Gastrocnemius medialis (tissue), 4 donors: Measurements from ENCODE around the gene DCC. TPM values are rescaled to one million over a fixed set of nuclear protein-coding genes. Genes with fewer than 3 reads are reported as not detected.

ENCODE experiments used
- ATAC-seq, 2 donors: fragments of 150-250 bp; one replicate each; pipeline ENCODE4 v1.9.1; 2016
- DNase-seq, 2 donors: peaks; one replicate each; pipeline ENCODE4 v3.0.0-alpha.2; 2019
- H3K27ac ChIP-seq, 4 donors: fragments of 200-600 bp; sonication (generic); 1 replicate in 1 of 4; 2 replicates in 3 of 4; pipeline ENCODE4 v1.5.1; 2016 to 2018; ENCODE audit warnings: mild to moderate bottlenecking in 2 of 4, moderate library complexity in 1 of 4
- H3K27me3 ChIP-seq, 3 donors: fragments of 200-600 bp; sonication (generic) in 2 of 3; 1 replicate in 1 of 3; 2 replicates in 2 of 3; pipeline versions ENCODE4 v1.5.1 to v1.6.0; 2016 to 2019; ENCODE audit warnings: mild to moderate bottlenecking in 1 of 3, moderate library complexity in 1 of 3
- H3K36me3 ChIP-seq, 2 donors: fragments of 200-600 bp; sonication (generic) in 1 of 2; one replicate each; pipeline ENCODE4 v1.5.1; 2017 to 2018
- H3K4me1 ChIP-seq, 2 donors: fragments of 200-600 bp; sonication (generic) in 1 of 2; one replicate each; pipeline ENCODE4 v1.5.1; 2016 to 2017; ENCODE audit warnings: mild to moderate bottlenecking in 2 of 2
- H3K4me3 ChIP-seq, 4 donors: fragments of 200-600 bp; sonication (generic) in 3 of 4; 1 replicate in 1 of 4; 2 replicates in 3 of 4; pipeline ENCODE4 v1.5.1; 2016 to 2019; ENCODE audit warnings: mild to moderate bottlenecking in 2 of 4
- H3K9me3 ChIP-seq, 3 donors: fragments of 200-600 bp; sonication (generic) in 2 of 3; 1 replicate in 1 of 3; 2 replicates in 2 of 3; pipeline ENCODE4 v1.5.1; 2016 to 2019
- POLR2A ChIP-seq, 2 donors: fragments of 450-650 bp; IDR thresholded peaks; one replicate each; pipeline ENCODE4 v1.6.1; 2017; ENCODE audit warnings: antibody characterized with exemption in 2 of 2, mild to moderate bottlenecking in 2 of 2, moderate library complexity in 2 of 2
- in situ Hi-C, 4 donors: fragments of 200-750 bp; cut with MboI; loops; one replicate each; pipeline versions ENCODE4 v1.15.0 to v1.8.0; 2017; ENCODE audit warnings: low sequenced_read_pairs in 4 of 4
- intact Hi-C: fragments of 100-400 bp; cut with DNase I; formaldehyde crosslinking; loops from one replicate; pipeline ENCODE4 v1.15.1; 2023; ENCODE audit warnings: low total_unique reads
- total RNA-seq, 4 donors: library from RNA; depleted of rRNA; stranded (reverse); fragments of >200 nt; gene quantifications; one replicate each; pipeline versions ENCODE4 v1.1.0 to v1.2.3, GENCODE V29; 2016
- TF ChIP-seq, protein P1 (sequence below), 5 experiments: fragments of 450-650 bp in 3 of 5; fragments of 200-600 bp in 2 of 5; sonication (generic) in 2 of 5; IDR thresholded peaks in 4 of 5; conservative IDR thresholded peaks in 1 of 5; 1 replicate in 4 of 5; 2 replicates in 1 of 5; pipeline ENCODE4 v1.5.1; 2016 to 2019; ENCODE audit warnings: antibody characterized with exemption in 5 of 5, mild to moderate bottlenecking in 3 of 5, moderate library complexity in 3 of 5

The DCC gene
- total RNA-seq, 4 donors from 2014 or later: not detected

DNA sequence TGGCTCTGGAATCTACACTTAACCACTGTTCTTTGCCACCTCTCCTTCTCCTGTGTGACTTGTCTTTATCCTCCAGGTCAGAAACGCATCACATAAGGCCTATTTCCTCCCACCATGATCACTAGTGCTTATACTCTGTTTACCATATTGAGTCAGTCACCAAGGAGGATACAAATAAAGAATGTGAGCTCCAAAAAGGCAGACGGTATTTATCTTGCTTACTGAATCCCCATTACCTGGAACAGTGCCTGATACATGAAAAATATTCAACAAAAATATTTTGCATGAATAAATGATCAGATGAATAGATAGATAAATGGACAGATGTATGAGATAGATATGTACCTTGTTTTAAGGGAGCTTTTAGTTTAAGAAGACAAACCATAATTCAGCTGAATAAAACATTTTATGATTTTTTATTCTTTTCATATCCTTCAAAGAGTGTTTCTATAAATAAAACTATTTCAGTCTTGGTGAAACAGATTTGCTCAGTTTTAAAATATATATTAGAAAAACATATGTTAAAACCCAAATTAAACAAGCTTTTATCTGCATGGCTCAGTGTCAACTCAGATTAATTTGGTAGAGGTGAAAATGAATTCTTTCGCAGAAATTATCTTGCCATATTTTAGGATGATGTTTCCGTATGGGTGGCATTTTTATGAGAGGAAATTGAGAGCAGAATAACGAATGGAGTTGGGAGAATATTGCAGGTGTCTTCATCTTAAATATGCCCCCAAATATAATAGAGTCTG lies 799.9 kb downstream of the DCC start:
- Histone ChIP-seq H3K9me3 (no peaks in the 10 kb centered on the region), H3K4me1 (no peaks in the 10 kb centered on the region), H3K36me3 (no peaks in the 10 kb centered on the region), H3K27me3 (no peaks in the 10 kb centered on the region), H3K27ac (no peak overlapping the region), H3K4me3 (no peak overlapping the region)
- in situ Hi-C loops: no loop called here
- DNase-seq (no peak), ATAC-seq (no peak)
- TF ChIP-seq, protein P1, sequence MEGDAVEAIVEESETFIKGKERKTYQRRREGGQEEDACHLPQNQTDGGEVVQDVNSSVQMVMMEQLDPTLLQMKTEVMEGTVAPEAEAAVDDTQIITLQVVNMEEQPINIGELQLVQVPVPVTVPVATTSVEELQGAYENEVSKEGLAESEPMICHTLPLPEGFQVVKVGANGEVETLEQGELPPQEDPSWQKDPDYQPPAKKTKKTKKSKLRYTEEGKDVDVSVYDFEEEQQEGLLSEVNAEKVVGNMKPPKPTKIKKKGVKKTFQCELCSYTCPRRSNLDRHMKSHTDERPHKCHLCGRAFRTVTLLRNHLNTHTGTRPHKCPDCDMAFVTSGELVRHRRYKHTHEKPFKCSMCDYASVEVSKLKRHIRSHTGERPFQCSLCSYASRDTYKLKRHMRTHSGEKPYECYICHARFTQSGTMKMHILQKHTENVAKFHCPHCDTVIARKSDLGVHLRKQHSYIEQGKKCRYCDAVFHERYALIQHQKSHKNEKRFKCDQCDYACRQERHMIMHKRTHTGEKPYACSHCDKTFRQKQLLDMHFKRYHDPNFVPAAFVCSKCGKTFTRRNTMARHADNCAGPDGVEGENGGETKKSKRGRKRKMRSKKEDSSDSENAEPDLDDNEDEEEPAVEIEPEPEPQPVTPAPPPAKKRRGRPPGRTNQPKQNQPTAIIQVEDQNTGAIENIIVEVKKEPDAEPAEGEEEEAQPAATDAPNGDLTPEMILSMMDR (IDR thresholded peaks at IDR 0.05 in 4 of 5, conservative IDR thresholded peaks at IDR 0.05 in 1 of 5): no peak
- TF ChIP-seq POLR2A (IDR thresholded peaks at IDR 0.05): no peak
- intact Hi-C loops: no loop called here

DNA sequence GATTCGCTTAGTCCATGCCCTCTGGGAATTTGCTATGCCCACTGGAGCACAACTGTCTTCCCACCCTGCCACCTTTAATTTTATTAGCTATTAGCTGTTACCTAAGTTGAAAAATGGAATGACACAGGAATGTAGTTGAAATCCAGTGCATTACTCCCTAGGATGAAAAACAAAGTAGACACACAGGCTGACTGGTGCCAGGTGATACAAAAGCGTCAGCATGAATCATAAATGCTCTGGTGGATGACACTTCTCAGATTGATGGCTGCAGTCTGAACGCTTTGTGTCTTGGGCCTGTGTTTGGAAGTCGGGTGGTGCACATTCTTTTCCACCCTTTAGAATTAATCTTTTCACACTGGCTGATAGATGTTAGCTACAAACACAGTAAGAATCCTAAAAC lies 802.0 kb downstream of the DCC start:
- no peak for ATAC-seq
- Histone ChIP-seq H3K36me3 (no peaks in the 10 kb centered on the region), H3K27me3 (no peaks in the 10 kb centered on the region), H3K27ac (no peak overlapping the region), H3K4me1 (no peaks in the 10 kb centered on the region), H3K4me3 (no peak overlapping the region), H3K9me3 (no peaks in the 10 kb centered on the region)
- intact Hi-C loops: no loop called here
- TF ChIP-seq, protein P1 (IDR thresholded peaks at IDR 0.05 in 4 of 5, conservative IDR thresholded peaks at IDR 0.05 in 1 of 5): no peak
- TF ChIP-seq POLR2A (IDR thresholded peaks at IDR 0.05): no peak
- in situ Hi-C loops: no loop called here
- no peak for DNase-seq

DNA sequence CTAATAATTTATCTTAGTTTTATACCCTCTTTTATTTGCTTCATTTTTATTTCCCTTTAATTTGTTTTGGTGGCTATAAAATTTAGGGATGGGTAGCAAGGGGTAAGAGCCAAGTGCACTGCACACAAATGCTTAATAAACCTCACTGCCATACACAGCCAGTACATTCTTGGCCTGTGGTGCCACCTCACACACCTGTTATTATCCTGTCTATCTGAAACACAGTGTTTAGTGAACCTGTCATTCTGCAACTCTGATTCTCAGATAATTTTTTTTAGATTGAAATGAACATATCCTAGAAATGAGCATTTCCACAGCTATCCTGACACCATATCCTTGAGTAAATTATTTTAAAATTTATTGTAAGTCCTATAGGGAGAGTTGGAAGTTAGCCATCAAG lies 807.5 kb downstream of the DCC start:
- ATAC-seq (no peak), DNase-seq (no peak)
- H3K4me3 ChIP-seq: no peak overlapping the region
- no peaks in the 10 kb centered on the region for H3K4me1 ChIP-seq
- no peak overlapping the region for H3K27ac ChIP-seq
- intact Hi-C loops (no loop called here), in situ Hi-C loops (no loop called here)
- H3K9me3 ChIP-seq: no peaks in the 10 kb centered on the region
- H3K27me3 ChIP-seq: no peaks in the 10 kb centered on the region
- no peaks in the 10 kb centered on the region for H3K36me3 ChIP-seq
- no peak for TF ChIP-seq POLR2A (IDR thresholded peaks at IDR 0.05)
- TF ChIP-seq, protein P1 (IDR thresholded peaks at IDR 0.05 in 4 of 5, conservative IDR thresholded peaks at IDR 0.05 in 1 of 5): no peak

GRCh38 chr18:53148123-53148522 lies 808.1 kb downstream of the DCC start:
- DNase-seq (no peak), ATAC-seq (no peak)
- in situ Hi-C loops: no loop called here
- no peak overlapping the region for H3K27ac ChIP-seq
- no peaks in the 10 kb centered on the region for H3K9me3 ChIP-seq
- no peaks in the 10 kb centered on the region for H3K36me3 ChIP-seq
- H3K4me3 ChIP-seq: no peak overlapping the region
- no peaks in the 10 kb centered on the region for H3K4me1 ChIP-seq
- intact Hi-C loops: no loop called here
- TF ChIP-seq, protein P1 (IDR thresholded peaks at IDR 0.05 in 4 of 5, conservative IDR thresholded peaks at IDR 0.05 in 1 of 5): no peak
- TF ChIP-seq POLR2A (IDR thresholded peaks at IDR 0.05): no peak
- no peaks in the 10 kb centered on the region for H3K27me3 ChIP-seq

DNA sequence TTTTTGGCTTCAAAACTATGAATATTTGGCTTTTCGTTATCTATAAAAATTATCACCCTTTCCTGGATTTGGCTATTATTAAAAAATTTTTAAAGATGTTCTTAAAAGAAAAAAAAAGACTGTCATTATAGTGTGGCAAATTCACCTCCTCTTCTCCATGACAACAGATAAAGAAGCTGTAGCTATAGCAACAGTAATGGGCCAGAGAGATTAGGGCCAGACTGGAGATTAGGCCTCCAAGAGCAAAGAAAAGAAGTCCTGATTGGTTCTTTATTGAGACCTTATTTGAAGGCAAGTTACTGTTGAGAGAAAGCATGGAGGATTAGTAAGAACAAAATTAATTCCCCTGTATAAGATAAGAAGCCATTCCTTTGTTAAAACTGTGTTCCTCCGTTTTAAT lies 812.5 kb downstream of the DCC start:
- Histone ChIP-seq H3K4me1 (no peaks in the 10 kb centered on the region), H3K27ac (no peak overlapping the region), H3K36me3 (no peaks in the 10 kb centered on the region), H3K27me3 (no peaks in the 10 kb centered on the region), H3K9me3 (no peaks in the 10 kb centered on the region), H3K4me3 (no peak overlapping the region)
- ATAC-seq: no peak
- intact Hi-C loops: no loop called here
- no peak for DNase-seq
- TF ChIP-seq, protein P1 (IDR thresholded peaks at IDR 0.05 in 4 of 5, conservative IDR thresholded peaks at IDR 0.05 in 1 of 5): no peak
- TF ChIP-seq POLR2A (IDR thresholded peaks at IDR 0.05): no peak
- in situ Hi-C loops: no loop called here
